Measurements from ENCODE around the gene GNB2. TPM values are rescaled to one million over a fixed set of nuclear protein-coding genes. Genes with fewer than 3 reads are reported as not detected.

The GNB2 gene
- total and polyA plus RNA-seq, 2 of the 8 experiments (the other 6 are each of a cell fraction or from before 2014, with no cell fraction given) = 157 to 260 TPM

GRCh38 chr7:100681491-100682227 is 8.1 kb downstream of the GNB2 start:
- Histone ChIP-seq H4K91ac (replicated peaks; ENCODE audit: insufficient read length, low read length) (no peak overlapping the region), H3K23me2 (ENCODE audit: low read depth, low read length) (no peaks in the 10 kb centered on the region; the same call in 1 of the 2 replicates), H3K9me3 (ENCODE audit: insufficient read depth in 2 of 2, low read depth in 1 of 2, low read length in 1 of 2) (no peaks in the 10 kb centered on the region), H3K4ac (replicated peaks; ENCODE audit: insufficient read length, low read depth, low read length) (no peak overlapping the region), H4K5ac (ENCODE audit: insufficient read length, low read depth, low read length) (no peak overlapping the region), H3K36me3 (ENCODE audit: control insufficient read depth in 2 of 4, insufficient read depth in 4 of 4, low read length in 3 of 4) (peaks cover 39 to 97% (median 66%) of the 10 kb centered on the region in 4 experiments), H3K27ac (ENCODE audit: low read depth, low read length) (no peak overlapping the region), H2BK5ac (ENCODE audit: low read depth, low read length) (no peak overlapping the region), H2BK120ac (replicated peaks; ENCODE audit: low read depth, low read length) (no peak overlapping the region), H4K20me1 (replicated peaks in 1 of 2; ENCODE audit: control insufficient read depth in 1 of 2, insufficient read depth in 2 of 2, low read length in 2 of 2) (peaks cover 9 to 40% of the 10 kb centered on the region in 2 experiments), H3K4me1 (replicated peaks in 1 of 4; ENCODE audit: control insufficient read depth in 3 of 4, insufficient read depth in 4 of 4, low read length in 3 of 4) (peaks cover 0 to 7% (median 2%) of the 10 kb centered on the region in 4 experiments; a peak in 5 of 7 replicates), H3K27me3 (replicated peaks in 1 of 4; ENCODE audit: control insufficient read depth in 3 of 4, extremely low read depth in 1 of 4, insufficient read depth in 3 of 4, low read length in 3 of 4) (no peaks in the 10 kb centered on the region), H3K79me2 (ENCODE audit: control insufficient read depth in 1 of 2, insufficient read depth in 2 of 2, low read length in 2 of 2) (0 out of 4 replicates have a peak, but pooled peaks cover 0 to 3% of the 10 kb centered on the region in 2 experiments), H4K8ac (ENCODE audit: extremely low read depth, insufficient read depth, low read length) (no peak overlapping the region), H2BK15ac (ENCODE audit: low read length) (no peak overlapping the region), H3K18ac (ENCODE audit: extremely low read depth, low read length) (no peak overlapping the region), H2BK12ac (ENCODE audit: low read depth, low read length) (no peak overlapping the region), H2AK5ac (ENCODE audit: low read depth, low read length) (no peak overlapping the region), H3K56ac (replicated peaks; ENCODE audit: insufficient read length, low read depth, low read length) (no peak overlapping the region), H3K23ac (ENCODE audit: insufficient read length) (no peak overlapping the region), H3K4me2 (ENCODE audit: insufficient read depth in 1 of 2, low read depth in 2 of 2, low read length in 2 of 2) (no peak overlapping the region), H2AFZ (ENCODE audit: low read length) (no peak overlapping the region), H3K14ac (ENCODE audit: insufficient read length) (no peak overlapping the region), H3K4me3 (ENCODE audit: extremely low read depth in 1 of 4, insufficient read depth in 2 of 4, low read depth in 3 of 4, low read length in 4 of 4) (no peak overlapping the region), H3K9ac (replicated peaks in 1 of 4; ENCODE audit: extremely low read depth in 1 of 4, low read depth in 3 of 4, low read length in 3 of 4) (no peak overlapping the region), H3K79me1 (ENCODE audit: low read depth, low read length) (no peaks in the 10 kb centered on the region; the same call in none of the 2 replicates), H2BK20ac (ENCODE audit: low read length) (no peak overlapping the region)
- DNase-seq (ENCODE audit: low read depth in 1 of 2, low spot score in 2 of 2) (no peak), FAIRE-seq (no peak)
- CTCF ChIA-PET (ENCODE audit: partially characterized antibody) = interaction anchor here (0.9 to 20.7 kb wide), 10 partner anchors 11 to 97 kb away, joined by 3 to 254 read pairs (median 5); partner anchors contain the start of genes GIGYF1 and POP7
- no peak for TF ChIP-seq SP4 (IDR thresholded peaks at IDR 0.05; ENCODE audit: low read length)
- TF ChIP-seq CTCF (IDR thresholded peaks at IDR 0.05; ENCODE audit: control extremely low read depth in 1 of 3, insufficient read depth in 1 of 3, low read depth in 1 of 3, low read length in 3 of 3) = no peak
- TF ChIP-seq TEAD4 (IDR thresholded peaks at IDR 0.05; ENCODE audit: low read depth, low read length) = no peak
- no peak for TF ChIP-seq PHF8 (conservative IDR thresholded peaks at IDR 0.05; ENCODE audit: low read depth, low read length)
- 92% methylated on average over 26 of the region's 29 CpGs; no CpG with 5 or more reads in 1 of the 2 experiments for WGBS, 2 experiments (ENCODE audit: extremely low coverage in 1 of 2, insufficient coverage in 1 of 2, insufficient read length in 1 of 2, insufficient replicate concordance in 2 of 2, low coverage in 1 of 2, low lambda C conversion rate in 2 of 2, missing lambda C conversion rate in 1 of 2)
- POLR2A ChIA-PET (ENCODE audit: partially characterized antibody) = interaction anchor here (0.5 to 10.3 kb wide), 11 partner anchors 8 to 212 kb away, joined by 3 to 257 read pairs (median 4); partner anchors contain the start of genes GIGYF1, LRCH4, POP7 and SRRT
